GM23338 (cell line): ENCODE results near the gene VPS52. TPM values are rescaled to one million over a fixed set of nuclear protein-coding genes. Genes with fewer than 3 reads are reported as not detected.
A peak's percentile ranks its signal among the peaks of the same experiment; 100 is the strongest.

Experiments used
- ATAC-seq: fragments of 200-7000 bp; cut with Tn5 transposase; 3 replicates; pipeline ENCODE4 v1.9.1; 2020
- DNase-seq: peaks from one replicate; pipeline ENCODE4 v3.0.0-alpha.2; 2015; ENCODE audit warnings: low spot score
- H2AFZ ChIP-seq: fragments of 200-600 bp; sonication (generic); 2 replicates; pipeline ENCODE4 v1.8.0; 2016; ENCODE audit warnings: antibody characterized with exemption, mild to moderate bottlenecking, moderate library complexity
- H3F3A ChIP-seq: fragments of 200-600 bp; sonication (generic); replicated peaks from 2 replicates; pipeline ENCODE4 v1.8.0; 2017; ENCODE audit warnings: antibody characterized with exemption, mixed run types, low read depth
- H3K27ac ChIP-seq: fragments of 200-600 bp; sonication (generic); 2 replicates; pipeline ENCODE4 v1.6.1; 2016; ENCODE audit warnings: low read depth
- H3K27me3 ChIP-seq: fragments of 200-600 bp; sonication (generic); 2 replicates; pipeline ENCODE4 v1.8.0; 2016; ENCODE audit warnings: mild to moderate bottlenecking, mixed run types, moderate library complexity; ENCODE audit not compliant: insufficient read depth
- H3K36me3 ChIP-seq: fragments of 200-600 bp; sonication (generic); 2 replicates; pipeline ENCODE4 v1.8.0; 2016; ENCODE audit warnings: mild to moderate bottlenecking; ENCODE audit not compliant: insufficient read depth
- H3K4me1 ChIP-seq: fragments of 200-600 bp; sonication (generic); 2 replicates; pipeline ENCODE4 v1.8.0; 2016; ENCODE audit warnings: mild to moderate bottlenecking, moderate library complexity; ENCODE audit not compliant: insufficient read depth
- H3K4me2 ChIP-seq: fragments of 200-600 bp; sonication (generic); 2 replicates; pipeline ENCODE4 v1.7.1; 2017; ENCODE audit warnings: mixed run types
- H3K4me3 ChIP-seq: fragments of 200-600 bp; sonication (generic); 2 replicates; pipeline ENCODE4 v1.6.1; 2016; ENCODE audit warnings: mixed run types
- H3K79me2 ChIP-seq: fragments of 200-600 bp; sonication (generic); replicated peaks from 2 replicates; pipeline ENCODE4 v1.8.0; 2017; ENCODE audit warnings: mild to moderate bottlenecking; ENCODE audit not compliant: insufficient read depth
- H3K9me2 ChIP-seq: fragments of 200-600 bp; sonication (generic); 2 replicates; pipeline ENCODE4 v1.8.0; 2017; ENCODE audit not compliant: insufficient read depth
- H4K20me1 ChIP-seq: fragments of 200-600 bp; sonication (generic); replicated peaks from 2 replicates; pipeline ENCODE4 v1.8.0; 2017; ENCODE audit warnings: mild to moderate bottlenecking; ENCODE audit not compliant: insufficient read depth
- H3K27ac Mint-ChIP-seq: 2 replicates; pipeline ENCODE4 v1.8.0; 2020; ENCODE audit warnings: inconsistent platforms, mild to moderate bottlenecking, moderate library complexity, mixed read lengths
- H3K27me3 Mint-ChIP-seq: 3 replicates; pipeline ENCODE4 v1.8.0; 2022; ENCODE audit warnings: low read depth, mild to moderate bottlenecking, moderate library complexity, mixed read lengths, inconsistent platforms; ENCODE audit not compliant: insufficient read depth, poor library complexity
- H3K36me3 Mint-ChIP-seq: 3 replicates; pipeline ENCODE4 v1.8.0; 2021; ENCODE audit warnings: low read depth, mild to moderate bottlenecking, inconsistent platforms, moderate library complexity, mixed read lengths
- H3K4me1 Mint-ChIP-seq: 3 replicates; pipeline ENCODE4 v1.8.0; 2020; ENCODE audit warnings: mild to moderate bottlenecking, inconsistent platforms, mixed read lengths
- H3K4me3 Mint-ChIP-seq: 3 replicates; pipeline ENCODE4 v1.8.0; 2021; ENCODE audit warnings: moderate library complexity, mild to moderate bottlenecking, inconsistent platforms, mixed read lengths
- H3K9me3 Mint-ChIP-seq: 3 replicates; pipeline ENCODE4 v1.8.0; 2020; ENCODE audit warnings: moderate library complexity, mild to moderate bottlenecking, inconsistent platforms, mixed read lengths
- CREB1 ChIP-seq: fragments of 250-450 bp; sonication (Bioruptor Pico); IDR thresholded peaks from 2 replicates; pipeline ENCODE4 v1.5.0; 2020; ENCODE audit warnings: low read depth, mild to moderate bottlenecking, moderate library complexity
- CTCF ChIP-seq, 2 experiments: fragments of 200-600 bp in 1 of 2; sonication (generic) in 1 of 2; conservative IDR thresholded peaks; 2 replicates each; pipeline versions ENCODE4 v1.5.1 to v1.6.1; 2016 to 2017; ENCODE audit warnings: antibody characterized with exemption in 2 of 2, low read depth in 2 of 2, mild to moderate bottlenecking in 2 of 2, moderate library complexity in 1 of 2
- ETS1 ChIP-seq: IDR thresholded peaks from 2 replicates; pipeline ENCODE4 v1.6.1; 2016; ENCODE audit warnings: antibody characterized with exemption
- EZH2 ChIP-seq: fragments of 200-600 bp; sonication (generic); IDR thresholded peaks from one replicate; pipeline ENCODE4 v1.8.0; 2017; ENCODE audit warnings: antibody characterized with exemption, mild to moderate bottlenecking, low read depth; ENCODE audit not compliant: unreplicated experiment
- EZH2phosphoT487 ChIP-seq: fragments of 200-600 bp; sonication (generic); IDR thresholded peaks from one replicate; pipeline ENCODE4 v1.8.1; 2018; ENCODE audit warnings: antibody characterized with exemption; ENCODE audit not compliant: unreplicated experiment
- JUNB ChIP-seq: IDR thresholded peaks from one replicate; pipeline ENCODE4 v1.6.1; 2016; ENCODE audit warnings: antibody characterized with exemption; ENCODE audit not compliant: unreplicated experiment
- NANOG ChIP-seq: IDR thresholded peaks from 2 replicates; pipeline ENCODE4 v1.6.1; 2016; ENCODE audit warnings: antibody characterized with exemption, borderline replicate concordance
- POLR2AphosphoS5 ChIP-seq: IDR thresholded peaks from 2 replicates; pipeline ENCODE4 v1.6.1; 2016; ENCODE audit warnings: antibody characterized with exemption, low read depth
- REST ChIP-seq: IDR thresholded peaks from one replicate; pipeline ENCODE4 v1.6.1; 2018; ENCODE audit warnings: antibody characterized with exemption; ENCODE audit not compliant: unreplicated experiment
- STAT1 ChIP-seq: IDR thresholded peaks from one replicate; pipeline ENCODE4 v1.6.1; 2016; ENCODE audit warnings: antibody characterized with exemption; ENCODE audit not compliant: unreplicated experiment
- ZNF114 ChIP-seq: fragments of 250-450 bp; sonication (Bioruptor Pico); IDR thresholded peaks from 2 replicates; pipeline ENCODE4 v1.5.0; 2020; ENCODE audit warnings: mild to moderate bottlenecking, moderate library complexity
- ZNF331 ChIP-seq: fragments of 250-450 bp; sonication (Bioruptor Pico); IDR thresholded peaks from 2 replicates; pipeline ENCODE4 v1.5.0; 2020; ENCODE audit warnings: low read depth, mild to moderate bottlenecking, moderate library complexity
- ZNF462 ChIP-seq: fragments of 250-450 bp; sonication (Bioruptor Pico); IDR thresholded peaks from 2 replicates; pipeline ENCODE4 v1.5.0; 2020; ENCODE audit warnings: mild to moderate bottlenecking, moderate library complexity
- long read RNA-seq: library from polyadenylated mRNA; unstranded; transcript quantifications from one replicate; pipeline ENCODE4 v2.0.0, GENCODE V29; 2020; ENCODE audit not compliant: unreplicated experiment
- polyA plus RNA-seq: library from polyadenylated mRNA; unstranded; fragments of >200 nt; fragmentation: Nextera tagmentation; extraction: Ambion mirVana; gene quantifications from 2 replicates; pipeline ENCODE4 v1.2.1, GENCODE V29; 2016
- total RNA-seq: library from RNA; depleted of rRNA; stranded (reverse); fragments of >200 nt; shearing (Covaris generic); gene quantifications from 2 replicates; pipeline ENCODE4 v1.2.3, GENCODE V29; 2014; rRNA removed

The VPS52 gene
- 25.0 and 31.1 TPM in 2 replicates for total RNA-seq
- polyA plus RNA-seq: 20.6 and 27.9 TPM in 2 replicates
- long read RNA-seq, partial matches to known transcripts: 2 of 6 reads
- long read RNA-seq, other reads (novel, unspliced or antisense): 2 of 6 reads

- Histone ChIP-seq H3K79me2 (peaks cover 53% of the 10 kb centered on the region), H2AFZ (peak within 1 kb of the TSS; percentile 84), H3K4me3 (peak within 1 kb of the TSS; percentile 99), H3K4me2 (peak within 1 kb of the TSS; percentile 100), H3K27ac (peak within 1 kb of the TSS; percentile 96), H4K20me1 (peaks cover 36% of the 10 kb centered on the region), H3K27me3 (no peaks in the 10 kb centered on the region), H3K36me3 (peaks cover 54% of the 10 kb centered on the region), H3F3A (peaks cover 51% of the 10 kb centered on the region), H3K9me2 (no peaks in the 10 kb centered on the region), H3K4me1 (peaks cover 41% of the 10 kb centered on the region)
- TF ChIP-seq CREB1 (CRISPR knock-in tag) (peak; percentile 91), EZH2phosphoT487 (no peak), REST (peak; percentile 27), ZNF462 (CRISPR knock-in tag) (no peak), CTCF (conservative IDR thresholded peaks at IDR 0.05; ENCODE audit: low read depth in 2 of 2) (no peak), JUNB (no peak), NANOG (no peak), POLR2AphosphoS5 (peak; percentile 100), STAT1 (no peak), ZNF114 (CRISPR knock-in tag) (peak; percentile 94; the same call in 1 of the 2 replicates), ZNF331 (CRISPR knock-in tag) (no peak), ETS1 (peak; percentile 78), EZH2 (no peak)
- peaks cover 6% of the 10 kb centered on the region; the same call in 1 of the 3 replicates for H3K9me3 Mint-ChIP-seq
- peaks cover 73% of the 10 kb centered on the region for H3K36me3 Mint-ChIP-seq
- ATAC-seq (peak; percentile 88), DNase-seq (peak; percentile 100)
- H3K4me1 Mint-ChIP-seq: peaks cover 35% of the 10 kb centered on the region
- H3K27me3 Mint-ChIP-seq: peaks cover 28% of the 10 kb centered on the region
- H3K4me3 Mint-ChIP-seq: peak within 1 kb of the TSS; percentile 97
- peak within 1 kb of the TSS; percentile 100 for H3K27ac Mint-ChIP-seq
These were observed at the start of gene VPS52, which contains the start of gene RPS18 for GRCh38 chr6:33271468-33272274. VPS52 (minus strand) TSS chr6:33271876; CDS start chr6:33271675, 201 bp downstream. RPS18 (plus strand) TSS chr6:33272075; CDS start chr6:33272120, 45 bp downstream.
